K562 (cell line): ENCODE measurements around the gene DNASE1L2. TPM values are rescaled to one million over a fixed set of nuclear protein-coding genes. Genes with fewer than 3 reads are reported as not detected.
A peak's percentile ranks its signal among the peaks of the same experiment; 100 is the strongest.

Experiments used
- CBFB ChIP-seq: sonication (generic); formaldehyde crosslinking; IDR thresholded peaks from 2 replicates; pipeline ENCODE4 v1.4.0; 2020; ENCODE audit warnings: mild to moderate bottlenecking, missing genetic modification reagents
- GABPB1 ChIP-seq: sonication (generic); formaldehyde crosslinking; IDR thresholded peaks from 2 replicates; pipeline ENCODE4 v1.8.0; 2022; ENCODE audit warnings: mild to moderate bottlenecking, missing genetic modification reagents
- JUND ChIP-seq, 2 experiments: IDR thresholded peaks; 2 replicates in 1 of 2; 3 replicates in 1 of 2; pipeline ENCODE4 v1.6.1; 2011; ENCODE audit warnings: borderline replicate concordance in 2 of 2, low read depth in 2 of 2, low read length in 2 of 2, improper control_type of control experiment in 1 of 2, missing biosample characterization in 1 of 2, missing genetic modification characterization in 1 of 2, missing genetic modification reagents in 1 of 2
- MBD2 ChIP-seq: sonication (generic); IDR thresholded peaks from 2 replicates; pipeline ENCODE4 v1.6.1; 2016; ENCODE audit warnings: low read depth, borderline replicate concordance
- NRF1 ChIP-seq, 2 experiments: fragments of 450-650 bp; IDR thresholded peaks in 1 of 2; conservative IDR thresholded peaks in 1 of 2; 2 replicates each; pipeline ENCODE4 v1.6.1; 2014; ENCODE audit warnings: mild to moderate bottlenecking in 2 of 2
- PBX2 ChIP-seq, 2 experiments: IDR thresholded peaks in 1 of 2; conservative IDR thresholded peaks in 1 of 2; 2 replicates each; pipeline ENCODE4 v1.6.1; 2016; ENCODE audit warnings: low read depth in 2 of 2, mild to moderate bottlenecking in 1 of 2, missing compliant biosample characterization in 1 of 2, missing genetic modification characterization in 1 of 2, moderate library complexity in 1 of 2
- POU5F1 ChIP-seq: fragments of 150-350 bp; IDR thresholded peaks from 2 replicates; pipeline ENCODE4 v1.6.1; 2014; ENCODE audit warnings: borderline replicate concordance, low read length, low read depth, mild to moderate bottlenecking; ENCODE audit not compliant: partially characterized antibody
- RNF2 ChIP-seq: sonication (generic); IDR thresholded peaks from 2 replicates; pipeline ENCODE4 v1.6.1; 2016
- SUPT5H ChIP-seq: fragments of 450-650 bp; IDR thresholded peaks from 2 replicates; pipeline ENCODE4 v1.6.1; 2016
- TRIM24 ChIP-seq, 2 experiments: fragments of 450-650 bp; IDR thresholded peaks; 2 replicates each; pipeline ENCODE4 v1.6.1; 2016
- WHSC1 ChIP-seq: IDR thresholded peaks from one replicate; pipeline ENCODE4 v1.6.1; 2012; ENCODE audit warnings: low read length, control low read depth, inconsistent platforms
- XRCC5 ChIP-seq: fragments of 200-400 bp; formaldehyde crosslinking; IDR thresholded peaks from 2 replicates; pipeline ENCODE4 v1.6.1; 2017; ENCODE audit warnings: low read depth, mild to moderate bottlenecking, low read length
- ZBTB11 ChIP-seq, 3 experiments: fragments of 200-800 bp in 1 of 3; fragments of 250-450 bp in 1 of 3; fragments of 450-650 bp in 1 of 3; sonication (Bioruptor Pico) in 1 of 3; sonication (Bioruptor generic) in 1 of 3; formaldehyde crosslinking in 1 of 3; IDR thresholded peaks; 2 replicates each; pipeline versions ENCODE4 v1.6.1 to v1.8.0; 2016 to 2022; ENCODE audit warnings: mild to moderate bottlenecking in 2 of 3, missing genetic modification characterization in 2 of 3, missing compliant biosample characterization in 1 of 3, moderate library complexity in 1 of 3
- ZHX1 ChIP-seq: fragments of 150-350 bp; conservative IDR thresholded peaks from 2 replicates; pipeline ENCODE4 v1.6.1; 2014; ENCODE audit warnings: low read length
- ZNF766 ChIP-seq: fragments of 200-800 bp; sonication (Bioruptor generic); conservative IDR thresholded peaks from 2 replicates; pipeline ENCODE4 v1.6.1; 2016; ENCODE audit warnings: missing genetic modification characterization, missing compliant biosample characterization
- polyA plus RNA-seq, 8 experiments: library from polyadenylated mRNA; depleted of rRNA in 4 of 8; stranded (reverse) in 5 of 8; unstranded in 3 of 8; fragments of >200 nt; fragmentation: Nextera tagmentation in 2 of 8; fragmentation: Illumina TruSeq in 1 of 8; extraction: Ambion mirVana in 2 of 8; extraction: Trizol in 1 of 8; gene quantifications; 2 replicates each; pipeline versions ENCODE4 v1.2.1 to v1.2.3, GENCODE V29; 2011 to 2014; ENCODE audit warnings: inconsistent platforms in 1 of 8, missing spikeins in 1 of 8
- total RNA-seq, 7 experiments: library from RNA; depleted of rRNA in 6 of 7; stranded (reverse); fragments of >200 nt in 6 of 7; fragmentation: Illumina TruSeq in 2 of 7; extraction: Trizol in 2 of 7; gene quantifications; 2 replicates each; pipeline versions ENCODE4 v1.2.1 to v1.2.3, GENCODE V29; 2011 to 2021; ENCODE audit warnings: low replicate concordance in 1 of 7

The DNASE1L2 gene
- total and polyA plus RNA-seq, 9 of the 15 experiments (the other 6 are each of a cell fraction or from before 2014, with no cell fraction given): 0.08 to 2.7 (median 1.7) TPM; not detected in 1

- peak in 1 of 3 experiments; percentile 62; a peak in 1 of 6 replicates for TF ChIP-seq ZBTB11 (CRISPR knock-in tag; IDR thresholded peaks at IDR 0.05)
- 0 out of 2 replicates have a peak, but pooled peaks have one; percentile 35 for TF ChIP-seq ZHX1
- peak; percentile 36; the same call in 1 of the 2 replicates for TF ChIP-seq MBD2
- peak in 1 of 2 experiments; percentile 43; a peak in 2 of 4 replicates for TF ChIP-seq TRIM24 (IDR thresholded peaks at IDR 0.05)
- TF ChIP-seq POU5F1: peak; percentile 65
- peak; percentile 95 for TF ChIP-seq CBFB (CRISPR knock-in tag)
- TF ChIP-seq XRCC5: 0 out of 2 replicates have a peak, but pooled peaks have one; percentile 85
- TF ChIP-seq PBX2 (CRISPR knock-in tag; IDR thresholded peaks at IDR 0.05; ENCODE audit: low read depth): no peak
- TF ChIP-seq PBX2 (tag; conservative IDR thresholded peaks at IDR 0.05; ENCODE audit: low read depth): no peak
- TF ChIP-seq RNF2: peak; percentile 80
- no peak for TF ChIP-seq WHSC1
- TF ChIP-seq GABPB1 (CRISPR knock-in tag): peak; percentile 87
- TF ChIP-seq ZNF766: peak; percentile 6; the same call in 1 of the 2 replicates
- TF ChIP-seq NRF1 (conservative IDR thresholded peaks at IDR 0.05 in 1 of 2, IDR thresholded peaks at IDR 0.05 in 1 of 2): peak; percentile 83 to 86
- TF ChIP-seq JUND (IDR thresholded peaks at IDR 0.05; ENCODE audit: borderline replicate concordance, low read depth, low read length): peak; percentile 35; the same call in 1 of the 2 replicates
- no peak; the same call in 2 of the 3 replicates for TF ChIP-seq JUND (tag; IDR thresholded peaks at IDR 0.05; ENCODE audit: borderline replicate concordance, low read depth, low read length)
- TF ChIP-seq SUPT5H: peak; percentile 79
Observed at GRCh38 chr16:2251296-2252111, 15.3 kb downstream of the DNASE1L2 start, which contains the start of gene ECI1 (continued).
